ENCODE data around the gene ANKRD33B. TPM values are rescaled to one million over a fixed set of nuclear protein-coding genes. Genes with fewer than 3 reads are reported as not detected.

The ANKRD33B gene
- total and polyA plus RNA-seq, 9 of the 15 experiments (the other 6 are each of a cell fraction or from before 2014, with no cell fraction given), result 0.10 to 1.7 (median 0.40) TPM

DNA sequence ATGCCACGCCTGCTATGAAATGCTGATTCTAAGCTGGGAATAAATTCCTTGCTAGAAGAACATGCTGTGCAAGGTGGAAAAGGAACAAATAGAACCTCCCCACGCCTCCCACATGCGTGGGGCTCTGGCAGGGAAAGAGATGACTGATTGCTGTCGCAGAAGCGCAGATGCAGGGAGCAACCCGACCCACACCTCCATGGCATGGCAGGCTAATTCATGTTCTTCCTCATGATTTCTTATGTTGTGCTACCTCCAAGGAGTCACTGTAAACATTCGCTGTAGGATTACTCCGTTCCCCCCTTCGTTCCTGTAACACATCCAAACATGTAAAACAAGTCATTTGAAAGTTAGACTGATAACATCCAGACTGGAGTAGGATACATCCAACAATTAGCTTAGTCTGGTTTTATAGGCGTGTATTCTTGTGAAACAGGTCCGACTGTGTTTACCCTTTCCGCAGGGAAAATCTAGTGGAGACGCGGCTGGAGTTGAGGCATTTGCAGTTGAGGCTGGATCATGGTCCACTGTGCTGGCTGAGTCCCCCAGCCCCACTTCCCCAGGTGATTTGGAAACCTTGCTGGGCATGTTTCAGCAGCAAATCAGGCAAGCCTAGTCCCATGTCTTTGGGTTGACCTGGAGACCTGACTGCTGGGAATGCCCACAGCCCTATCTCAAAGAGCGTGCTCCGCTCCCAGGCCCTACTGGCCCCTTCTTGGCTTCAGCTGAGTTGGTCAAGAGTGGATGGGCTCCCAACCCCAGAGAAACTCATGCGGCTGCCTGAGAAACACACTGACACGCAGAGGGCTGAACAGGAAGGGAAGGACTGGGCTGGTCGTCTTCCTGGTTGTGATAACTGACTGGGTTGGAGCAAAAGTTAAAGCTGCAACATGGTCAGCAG, 24.8 kb upstream of the ANKRD33B start (continued):
- TF ChIP-seq, protein P1, sequence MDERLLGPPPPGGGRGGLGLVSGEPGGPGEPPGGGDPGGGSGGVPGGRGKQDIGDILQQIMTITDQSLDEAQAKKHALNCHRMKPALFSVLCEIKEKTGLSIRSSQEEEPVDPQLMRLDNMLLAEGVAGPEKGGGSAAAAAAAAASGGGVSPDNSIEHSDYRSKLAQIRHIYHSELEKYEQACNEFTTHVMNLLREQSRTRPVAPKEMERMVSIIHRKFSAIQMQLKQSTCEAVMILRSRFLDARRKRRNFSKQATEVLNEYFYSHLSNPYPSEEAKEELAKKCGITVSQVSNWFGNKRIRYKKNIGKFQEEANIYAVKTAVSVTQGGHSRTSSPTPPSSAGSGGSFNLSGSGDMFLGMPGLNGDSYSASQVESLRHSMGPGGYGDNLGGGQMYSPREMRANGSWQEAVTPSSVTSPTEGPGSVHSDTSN (CRISPR knock-in tag; IDR thresholded peaks at IDR 0.05; ENCODE audit: low read depth), result no peak
- TF ChIP-seq, protein P1 (tag; conservative IDR thresholded peaks at IDR 0.05; ENCODE audit: low read depth), result 0 out of 2 replicates have a peak, but pooled peaks have one; percentile 32
- no peak for TF ChIP-seq RFX5 (IDR thresholded peaks at IDR 0.05; ENCODE audit: low read depth, low read length)
- TF ChIP-seq SMARCA4 (IDR thresholded peaks at IDR 0.05), result no peak

DNA sequence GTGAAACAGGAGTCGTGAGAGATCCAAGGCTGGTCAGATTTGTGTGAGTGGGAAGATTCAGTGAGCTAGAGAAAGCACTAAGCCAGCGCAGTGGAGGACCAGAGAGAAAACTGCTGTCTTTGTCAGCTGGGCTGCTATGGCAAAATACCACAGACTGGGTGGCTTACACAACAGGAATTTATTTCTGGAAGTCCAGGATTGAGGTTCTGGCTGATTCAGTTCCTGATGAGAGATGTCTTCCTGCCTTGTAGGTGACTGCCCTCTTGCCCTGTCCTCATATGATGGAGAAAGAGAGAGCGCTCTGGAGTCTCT, 24.2 kb upstream of the ANKRD33B start:
- Histone ChIP-seq H3K27ac (ENCODE audit: extremely low read depth, low read depth, low read length) (no peak overlapping the region), H3K9ac (ENCODE audit: insufficient read depth in 1 of 2, low read depth in 2 of 2, low read length in 2 of 2) (no peak overlapping the region), H3K4me2 (ENCODE audit: insufficient read depth, low read length) (no peak overlapping the region), H3K9me3 (replicated peaks; ENCODE audit: control insufficient read depth, insufficient read depth, low read depth, low read length) (no peaks in the 10 kb centered on the region), H2AFZ (ENCODE audit: low read depth, low read length) (peak overlapping the region; percentile 0; the same call in 1 of the 2 replicates), H3K4me1 (replicated peaks in 1 of 2; ENCODE audit: control insufficient read depth in 2 of 2, insufficient read depth in 2 of 2, low read length in 2 of 2) (peaks cover 8 to 22% of the 10 kb centered on the region in 2 experiments), H3K4me3 (no peak overlapping the region), H4K20me1 (replicated peaks; ENCODE audit: control insufficient read depth, insufficient read depth, low read length) (0 out of 2 replicates have a peak, but pooled peaks cover 3% of the 10 kb centered on the region), H3K36me3 (ENCODE audit: control insufficient read depth, insufficient read depth, low read length) (no peaks in the 10 kb centered on the region), H3K79me2 (ENCODE audit: control insufficient read depth, insufficient read depth, low read length) (no peaks in the 10 kb centered on the region), H3K27me3 (ENCODE audit: control insufficient read depth in 2 of 2, insufficient read depth in 2 of 2, low read length in 2 of 2) (peaks cover 17 to 52% of the 10 kb centered on the region in 2 experiments; a peak in 4 of 5 replicates), H3K9me1 (ENCODE audit: control insufficient read depth, insufficient read depth, low read length) (peaks cover 3% of the 10 kb centered on the region)
- WGBS (ENCODE audit: insufficient coverage, low coverage, missing lambda C conversion rate), result 42% methylated on average over 3 of the region's 3 CpGs
- ChIA-PET CTCF (ENCODE audit: low intra/inter-chr PET ratio) (no interaction called here), POLR2A (interaction anchor here (0.7 kb wide), 1 partner anchor 87 kb away, joined by 3 read pairs; no protein-coding TSS in a partner anchor)
- ATAC-seq (no peak), DNase-seq (ENCODE audit: extremely low read depth in 1 of 4, low spot score in 3 of 4) (peak in 1 of 4 experiments; percentile 7), FAIRE-seq (no peak)
- intact Hi-C loops (cut with micrococcal nuclease), result no loop called here
- in situ Hi-C loops (cut with MboI), result no loop called here
- no TSS peak for BruUV-seq (replicated peaks)
- TF ChIP-seq CBX1 (IDR thresholded peaks at IDR 0.05; ENCODE audit: low read depth), result no peak
- TF ChIP-seq IRF2 (CRISPR knock-in tag; IDR thresholded peaks at IDR 0.05), result no peak
- TF ChIP-seq GATAD2A (IDR thresholded peaks at IDR 0.05), result no peak
- no peak for TF ChIP-seq BRF1 (IDR thresholded peaks at IDR 0.05; ENCODE audit: borderline replicate concordance, extremely low read depth, insufficient read length)
- TF ChIP-seq TCF7L2 (IDR thresholded peaks at IDR 0.05; ENCODE audit: low read depth, low read length), result no peak
- no peak for TF ChIP-seq ZSCAN29 (IDR thresholded peaks at IDR 0.05)
- TF ChIP-seq ZBTB5 (IDR thresholded peaks at IDR 0.05), result peak; percentile 75; the same call in 1 of the 2 replicates
- TF ChIP-seq ZKSCAN3 (CRISPR knock-in tag; IDR thresholded peaks at IDR 0.05), result no peak
- TF ChIP-seq BRD4 (IDR thresholded peaks at IDR 0.05), result no peak
- TF ChIP-seq ZNF830 (CRISPR knock-in tag; IDR thresholded peaks at IDR 0.05), result no peak
- TF ChIP-seq, protein P2, sequence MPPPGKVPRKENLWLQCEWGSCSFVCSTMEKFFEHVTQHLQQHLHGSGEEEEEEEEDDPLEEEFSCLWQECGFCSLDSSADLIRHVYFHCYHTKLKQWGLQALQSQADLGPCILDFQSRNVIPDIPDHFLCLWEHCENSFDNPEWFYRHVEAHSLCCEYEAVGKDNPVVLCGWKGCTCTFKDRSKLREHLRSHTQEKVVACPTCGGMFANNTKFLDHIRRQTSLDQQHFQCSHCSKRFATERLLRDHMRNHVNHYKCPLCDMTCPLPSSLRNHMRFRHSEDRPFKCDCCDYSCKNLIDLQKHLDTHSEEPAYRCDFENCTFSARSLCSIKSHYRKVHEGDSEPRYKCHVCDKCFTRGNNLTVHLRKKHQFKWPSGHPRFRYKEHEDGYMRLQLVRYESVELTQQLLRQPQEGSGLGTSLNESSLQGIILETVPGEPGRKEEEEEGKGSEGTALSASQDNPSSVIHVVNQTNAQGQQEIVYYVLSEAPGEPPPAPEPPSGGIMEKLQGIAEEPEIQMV (tag; conservative IDR thresholded peaks at IDR 0.05; ENCODE audit: low read depth), result peak; percentile 95
- TF ChIP-seq HIVEP1 (CRISPR knock-in tag; IDR thresholded peaks at IDR 0.05), result no peak

Measured in K562 (cell line).